NCI-H2029 (cell line): ENCODE measurements around the gene TBCE.

ENCODE experiments used
- DNase-seq: peaks from one replicate; lab custom pipeline; 2025; lab: John Stamatoyannopoulos, UW

Gene TBCE

GRCh38 chr1:235411489-235412486 lies 44.6 kb downstream of the TBCE start:
- no peak for DNase-seq

- peak; percentile 55 for DNase-seq
Observed at GRCh38 chr1:235415008-235415904, 48.0 kb downstream of the TBCE start.

GRCh38 chr1:235416662-235417049 lies 49.4 kb downstream of the TBCE start:
- no peak for DNase-seq

GRCh38 chr1:235417086-235417697 lies 50.0 kb downstream of the TBCE start:
- peak; percentile 46 for DNase-seq

- DNase-seq = no peak
Observed at GRCh38 chr1:235421751-235422150, 54.5 kb downstream of the TBCE start.

- no peak for DNase-seq
Observed at GRCh38 chr1:235423214-235423652, 56.0 kb downstream of the TBCE start.

GRCh38 chr1:235424092-235424491 lies 56.9 kb downstream of the TBCE start:
- no peak for DNase-seq

- DNase-seq = no peak
Observed at GRCh38 chr1:235425357-235425756, 58.1 kb downstream of the TBCE start.

- no peak for DNase-seq
Observed at GRCh38 chr1:235426143-235426542, 58.9 kb downstream of the TBCE start.

GRCh38 chr1:235426680-235427079 lies 59.5 kb downstream of the TBCE start:
- DNase-seq = no peak

GRCh38 chr1:235427447-235427846 lies 60.2 kb downstream of the TBCE start:
- no peak for DNase-seq

GRCh38 chr1:235429143-235429542 lies 61.9 kb downstream of the TBCE start:
- no peak for DNase-seq

- DNase-seq = no peak
Observed at GRCh38 chr1:235430991-235431390, 63.8 kb downstream of the TBCE start.

GRCh38 chr1:235434001-235434400 lies 66.8 kb downstream of the TBCE start:
- no peak for DNase-seq

GRCh38 chr1:235441159-235441685 lies 74.0 kb downstream of the TBCE start:
- no peak for DNase-seq

GRCh38 chr1:235442788-235443429 lies 75.7 kb downstream of the TBCE start:
- DNase-seq = no peak

- no peak for DNase-seq
Observed at GRCh38 chr1:235448616-235449015, 81.4 kb downstream of the TBCE start.

- no peak for DNase-seq
Observed at GRCh38 chr1:235450433-235450832, 83.2 kb downstream of the TBCE start.

GRCh38 chr1:235450886-235451483 lies 83.8 kb downstream of the TBCE start:
- no peak for DNase-seq

GRCh38 chr1:235454021-235454420 lies 86.8 kb downstream of the TBCE start:
- no peak for DNase-seq

- no peak for DNase-seq
Observed at GRCh38 chr1:235455097-235455496, 87.9 kb downstream of the TBCE start.
